Gastrocnemius medialis (tissue), 4 donors: ENCODE data around the gene SLC17A8. TPM values are rescaled to one million over a fixed set of nuclear protein-coding genes. Genes with fewer than 3 reads are reported as not detected.

Experiments used
- ATAC-seq, 2 donors: fragments of 150-250 bp; one replicate each; pipeline ENCODE4 v1.9.1; 2016
- DNase-seq, 2 donors: peaks; one replicate each; pipeline ENCODE4 v3.0.0-alpha.2; 2019
- H3K27ac ChIP-seq, 4 donors: fragments of 200-600 bp; sonication (generic); 1 replicate in 1 of 4; 2 replicates in 3 of 4; pipeline ENCODE4 v1.5.1; 2016 to 2018; ENCODE audit warnings: mild to moderate bottlenecking in 2 of 4, moderate library complexity in 1 of 4
- H3K27me3 ChIP-seq, 3 donors: fragments of 200-600 bp; sonication (generic) in 2 of 3; 1 replicate in 1 of 3; 2 replicates in 2 of 3; pipeline versions ENCODE4 v1.5.1 to v1.6.0; 2016 to 2019; ENCODE audit warnings: mild to moderate bottlenecking in 1 of 3, moderate library complexity in 1 of 3
- H3K36me3 ChIP-seq, 2 donors: fragments of 200-600 bp; sonication (generic) in 1 of 2; one replicate each; pipeline ENCODE4 v1.5.1; 2017 to 2018
- H3K4me1 ChIP-seq, 2 donors: fragments of 200-600 bp; sonication (generic) in 1 of 2; one replicate each; pipeline ENCODE4 v1.5.1; 2016 to 2017; ENCODE audit warnings: mild to moderate bottlenecking in 2 of 2
- H3K4me3 ChIP-seq, 4 donors: fragments of 200-600 bp; sonication (generic) in 3 of 4; 1 replicate in 1 of 4; 2 replicates in 3 of 4; pipeline ENCODE4 v1.5.1; 2016 to 2019; ENCODE audit warnings: mild to moderate bottlenecking in 2 of 4
- H3K9me3 ChIP-seq, 3 donors: fragments of 200-600 bp; sonication (generic) in 2 of 3; 1 replicate in 1 of 3; 2 replicates in 2 of 3; pipeline ENCODE4 v1.5.1; 2016 to 2019
- POLR2A ChIP-seq, 2 donors: fragments of 450-650 bp; IDR thresholded peaks; one replicate each; pipeline ENCODE4 v1.6.1; 2017; ENCODE audit warnings: antibody characterized with exemption in 2 of 2, mild to moderate bottlenecking in 2 of 2, moderate library complexity in 2 of 2
- in situ Hi-C, 4 donors: fragments of 200-750 bp; cut with MboI; loops; one replicate each; pipeline versions ENCODE4 v1.15.0 to v1.8.0; 2017; ENCODE audit warnings: low sequenced_read_pairs in 4 of 4
- intact Hi-C: fragments of 100-400 bp; cut with DNase I; formaldehyde crosslinking; loops from one replicate; pipeline ENCODE4 v1.15.1; 2023; ENCODE audit warnings: low total_unique reads
- total RNA-seq, 4 donors: library from RNA; depleted of rRNA; stranded (reverse); fragments of >200 nt; gene quantifications; one replicate each; pipeline versions ENCODE4 v1.1.0 to v1.2.3, GENCODE V29; 2016
- TF ChIP-seq, protein P1 (sequence below), 5 experiments: fragments of 450-650 bp in 3 of 5; fragments of 200-600 bp in 2 of 5; sonication (generic) in 2 of 5; IDR thresholded peaks in 4 of 5; conservative IDR thresholded peaks in 1 of 5; 1 replicate in 4 of 5; 2 replicates in 1 of 5; pipeline ENCODE4 v1.5.1; 2016 to 2019; ENCODE audit warnings: antibody characterized with exemption in 5 of 5, mild to moderate bottlenecking in 3 of 5, moderate library complexity in 3 of 5

Gene SLC17A8
- total RNA-seq, 4 donors from 2014 or later = 0.31 TPM; not detected in 3

- H3K4me3 ChIP-seq = no peak overlapping the region
- H3K36me3 ChIP-seq = no peaks in the 10 kb centered on the region
- no peak overlapping the region for H3K27ac ChIP-seq
- H3K27me3 ChIP-seq = no peaks in the 10 kb centered on the region
- in situ Hi-C loops (no loop called here), intact Hi-C loops (no loop called here)
- DNase-seq = no peak
- H3K4me1 ChIP-seq = no peaks in the 10 kb centered on the region
- TF ChIP-seq, protein P1, sequence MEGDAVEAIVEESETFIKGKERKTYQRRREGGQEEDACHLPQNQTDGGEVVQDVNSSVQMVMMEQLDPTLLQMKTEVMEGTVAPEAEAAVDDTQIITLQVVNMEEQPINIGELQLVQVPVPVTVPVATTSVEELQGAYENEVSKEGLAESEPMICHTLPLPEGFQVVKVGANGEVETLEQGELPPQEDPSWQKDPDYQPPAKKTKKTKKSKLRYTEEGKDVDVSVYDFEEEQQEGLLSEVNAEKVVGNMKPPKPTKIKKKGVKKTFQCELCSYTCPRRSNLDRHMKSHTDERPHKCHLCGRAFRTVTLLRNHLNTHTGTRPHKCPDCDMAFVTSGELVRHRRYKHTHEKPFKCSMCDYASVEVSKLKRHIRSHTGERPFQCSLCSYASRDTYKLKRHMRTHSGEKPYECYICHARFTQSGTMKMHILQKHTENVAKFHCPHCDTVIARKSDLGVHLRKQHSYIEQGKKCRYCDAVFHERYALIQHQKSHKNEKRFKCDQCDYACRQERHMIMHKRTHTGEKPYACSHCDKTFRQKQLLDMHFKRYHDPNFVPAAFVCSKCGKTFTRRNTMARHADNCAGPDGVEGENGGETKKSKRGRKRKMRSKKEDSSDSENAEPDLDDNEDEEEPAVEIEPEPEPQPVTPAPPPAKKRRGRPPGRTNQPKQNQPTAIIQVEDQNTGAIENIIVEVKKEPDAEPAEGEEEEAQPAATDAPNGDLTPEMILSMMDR (IDR thresholded peaks at IDR 0.05 in 4 of 5, conservative IDR thresholded peaks at IDR 0.05 in 1 of 5) = no peak
- no peak for TF ChIP-seq POLR2A (IDR thresholded peaks at IDR 0.05)
- no peaks in the 10 kb centered on the region for H3K9me3 ChIP-seq
- ATAC-seq = no peak
Observed at GRCh38 chr12:100448656-100449055, 91.8 kb downstream of the SLC17A8 start.

DNA sequence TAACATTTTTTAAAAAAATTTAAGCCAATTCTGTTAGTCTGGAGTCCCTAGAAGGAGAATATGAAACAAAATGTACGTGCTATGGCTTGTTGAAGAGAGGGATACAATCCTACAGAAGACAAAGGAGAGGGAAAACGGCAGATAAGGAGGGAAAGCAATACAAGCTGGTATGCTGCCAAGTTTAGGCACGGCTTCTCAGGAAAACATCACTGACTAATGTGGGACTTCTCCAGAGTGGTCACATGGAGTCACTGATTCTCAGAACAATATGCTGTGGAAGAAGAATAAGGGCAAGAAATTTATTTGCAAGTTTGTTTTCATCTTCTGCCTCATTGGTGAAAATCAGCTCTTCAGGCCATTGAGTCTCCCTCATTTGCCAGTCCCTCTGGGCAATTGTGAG lies 93.9 kb downstream of the SLC17A8 start:
- no peak for TF ChIP-seq POLR2A (IDR thresholded peaks at IDR 0.05)
- TF ChIP-seq, protein P1 (IDR thresholded peaks at IDR 0.05 in 4 of 5, conservative IDR thresholded peaks at IDR 0.05 in 1 of 5) = no peak
- no peaks in the 10 kb centered on the region for H3K4me1 ChIP-seq
- no peak overlapping the region for H3K4me3 ChIP-seq
- H3K27ac ChIP-seq = no peak overlapping the region
- no peak for DNase-seq
- intact Hi-C loops = no loop called here
- no peak for ATAC-seq
- in situ Hi-C loops = no loop called here
- no peaks in the 10 kb centered on the region for H3K36me3 ChIP-seq
- no peaks in the 10 kb centered on the region for H3K27me3 ChIP-seq
- no peaks in the 10 kb centered on the region for H3K9me3 ChIP-seq

- no peak overlapping the region for H3K4me3 ChIP-seq
- no peak for ATAC-seq
- in situ Hi-C loops (no loop called here), intact Hi-C loops (no loop called here)
- no peaks in the 10 kb centered on the region for H3K9me3 ChIP-seq
- H3K36me3 ChIP-seq = no peaks in the 10 kb centered on the region
- no peak overlapping the region for H3K27ac ChIP-seq
- no peak for DNase-seq
- no peaks in the 10 kb centered on the region for H3K27me3 ChIP-seq
- TF ChIP-seq POLR2A (IDR thresholded peaks at IDR 0.05) = no peak
- TF ChIP-seq, protein P1 (IDR thresholded peaks at IDR 0.05 in 4 of 5, conservative IDR thresholded peaks at IDR 0.05 in 1 of 5) = no peak
- H3K4me1 ChIP-seq = no peaks in the 10 kb centered on the region
Observed at GRCh38 chr12:100453951-100454350, 97.1 kb downstream of the SLC17A8 start.

GRCh38 chr12:100455896-100456295 lies 99.0 kb downstream of the SLC17A8 start:
- TF ChIP-seq, protein P1 (IDR thresholded peaks at IDR 0.05 in 4 of 5, conservative IDR thresholded peaks at IDR 0.05 in 1 of 5) = no peak
- TF ChIP-seq POLR2A (IDR thresholded peaks at IDR 0.05) = no peak
- no peaks in the 10 kb centered on the region for H3K9me3 ChIP-seq
- no peak overlapping the region for H3K4me3 ChIP-seq
- intact Hi-C loops (no loop called here), in situ Hi-C loops (no loop called here)
- ATAC-seq = no peak
- H3K27me3 ChIP-seq = no peaks in the 10 kb centered on the region
- H3K36me3 ChIP-seq = no peaks in the 10 kb centered on the region
- H3K4me1 ChIP-seq = no peaks in the 10 kb centered on the region
- no peak overlapping the region for H3K27ac ChIP-seq
- no peak for DNase-seq

DNA sequence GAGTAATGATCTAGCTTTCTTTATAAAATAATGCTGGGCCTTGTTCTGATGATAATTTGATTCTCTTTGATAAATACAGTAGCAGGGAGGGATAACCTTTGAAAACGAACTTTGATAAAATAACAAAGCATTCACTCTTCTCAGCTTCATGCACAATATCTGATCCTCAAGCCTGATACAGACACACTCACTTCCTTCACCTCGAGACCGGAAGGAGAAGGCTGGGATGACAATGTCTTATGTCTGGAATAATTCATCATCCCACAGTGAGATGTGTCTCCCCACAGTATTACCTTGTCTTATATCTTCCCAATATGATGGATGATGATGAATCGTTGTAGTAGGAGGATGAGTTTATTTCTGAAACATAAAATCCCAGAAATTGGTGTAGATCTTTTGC lies 101.3 kb downstream of the SLC17A8 start:
- TF ChIP-seq, protein P1 (IDR thresholded peaks at IDR 0.05 in 4 of 5, conservative IDR thresholded peaks at IDR 0.05 in 1 of 5) = no peak
- no peak for TF ChIP-seq POLR2A (IDR thresholded peaks at IDR 0.05)
- Histone ChIP-seq H3K4me3 (no peak overlapping the region), H3K4me1 (no peaks in the 10 kb centered on the region), H3K27me3 (no peaks in the 10 kb centered on the region), H3K27ac (no peak overlapping the region), H3K9me3 (no peaks in the 10 kb centered on the region), H3K36me3 (no peaks in the 10 kb centered on the region)
- DNase-seq (no peak), ATAC-seq (no peak)
- in situ Hi-C loops (no loop called here), intact Hi-C loops (no loop called here)
